Measurements from ENCODE around the gene SLC25A23. TPM values are rescaled to one million over a fixed set of nuclear protein-coding genes. Genes with fewer than 3 reads are reported as not detected.

SLC25A23 gene
- total and polyA plus RNA-seq, 9 of the 15 experiments (the other 6 are each of a cell fraction or from before 2014, with no cell fraction given), result 6.1 to 72.0 (median 26.6) TPM

DNA sequence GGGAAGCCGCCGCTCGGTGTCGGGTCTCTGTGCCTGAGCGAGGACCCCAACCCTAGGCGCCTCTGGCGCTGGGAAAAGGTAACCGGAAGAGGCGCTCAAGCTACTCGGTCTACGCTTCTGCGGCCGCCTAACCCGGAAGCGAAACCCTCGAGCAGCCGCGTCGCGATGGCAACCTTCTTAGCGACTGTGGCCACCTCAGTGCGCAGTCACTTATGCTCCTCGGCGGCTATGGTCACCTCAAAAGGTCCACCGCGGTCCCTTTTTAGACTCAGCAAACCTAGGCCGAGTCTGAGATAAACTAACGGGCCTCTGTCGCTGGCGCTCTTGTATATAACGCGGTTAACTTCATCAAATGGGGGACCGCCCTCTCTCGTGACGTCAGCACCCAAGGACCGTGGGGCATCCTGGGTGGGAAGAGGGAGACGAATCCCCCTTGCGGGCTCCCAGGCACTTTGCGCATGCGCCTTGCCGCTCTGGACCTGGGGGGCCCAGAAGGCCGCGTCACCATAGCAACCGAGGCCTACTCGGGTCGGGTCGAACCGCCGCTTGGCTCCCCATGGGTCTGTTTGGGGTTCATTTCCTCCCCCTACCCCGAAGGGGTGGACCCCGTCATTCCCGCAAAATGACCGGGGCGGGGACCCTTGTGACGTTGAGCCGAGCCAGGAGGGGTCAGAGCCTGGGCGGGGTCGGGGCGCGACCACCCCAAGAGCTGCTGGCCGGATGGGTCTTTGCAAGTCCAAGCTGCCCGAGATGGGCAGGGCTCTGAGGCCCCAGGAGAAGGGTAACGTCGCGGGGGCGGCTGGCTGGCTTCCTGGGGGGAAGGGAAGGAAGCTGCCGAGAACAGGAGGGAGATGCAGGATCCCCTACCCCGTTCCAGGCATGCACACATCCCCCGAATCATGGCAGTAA, 66.3 kb downstream of the SLC25A23 start, which contains the start of gene GTF2F1 (continued):
- TF ChIP-seq HDAC1 (IDR thresholded peaks at IDR 0.05) (peak in 1 of 2 experiments; percentile 79; a peak in 2 of 4 replicates), ZNF551 (CRISPR knock-in tag; IDR thresholded peaks at IDR 0.05) (no peak), RB1 (IDR thresholded peaks at IDR 0.05; ENCODE audit: low read depth) (peak; percentile 44; the same call in 1 of the 2 replicates), PHF8 (IDR thresholded peaks at IDR 0.05; ENCODE audit: borderline replicate concordance, low read length) (peak; percentile 65), HDAC8 (tag; IDR thresholded peaks at IDR 0.05) (0 out of 2 replicates have a peak, but pooled peaks have one; percentile 48), POLR2A (conservative IDR thresholded peaks at IDR 0.05) (peak; percentile 71), ZBTB33 (CRISPR knock-in tag; IDR thresholded peaks at IDR 0.05) (no peak), TCF7L2 (IDR thresholded peaks at IDR 0.05; ENCODE audit: low read depth, low read length) (no peak), ZNF407 (IDR thresholded peaks at IDR 0.05; ENCODE audit: low read depth) (no peak), ZNF764 (CRISPR knock-in tag; IDR thresholded peaks at IDR 0.05; ENCODE audit: low read depth) (no peak), ZFX (CRISPR knock-in tag; IDR thresholded peaks at IDR 0.05) (peak; percentile 87), RCOR1 (IDR thresholded peaks at IDR 0.05; ENCODE audit: borderline replicate concordance in 1 of 2, low read depth in 2 of 2, low read length in 2 of 2) (no peak), ATF1 (CRISPR knock-in tag; IDR thresholded peaks at IDR 0.05) (peak; percentile 74), ATF1 (tag; IDR thresholded peaks at IDR 0.05) (peak; percentile 98), ZBTB1 (CRISPR knock-in tag; IDR thresholded peaks at IDR 0.05; ENCODE audit: borderline replicate concordance, low read depth) (no peak), E2F5 (CRISPR knock-in tag; IDR thresholded peaks at IDR 0.05) (no peak), NONO (IDR thresholded peaks at IDR 0.05; ENCODE audit: low read depth in 2 of 2, low read length in 1 of 2) (0 out of 4 replicates have a peak, but pooled peaks of 1 of the 2 experiments have one; percentile 31)

All from K562 (cell line).